Measurements from ENCODE around the gene B4GALNT2.

The B4GALNT2 gene

DNA sequence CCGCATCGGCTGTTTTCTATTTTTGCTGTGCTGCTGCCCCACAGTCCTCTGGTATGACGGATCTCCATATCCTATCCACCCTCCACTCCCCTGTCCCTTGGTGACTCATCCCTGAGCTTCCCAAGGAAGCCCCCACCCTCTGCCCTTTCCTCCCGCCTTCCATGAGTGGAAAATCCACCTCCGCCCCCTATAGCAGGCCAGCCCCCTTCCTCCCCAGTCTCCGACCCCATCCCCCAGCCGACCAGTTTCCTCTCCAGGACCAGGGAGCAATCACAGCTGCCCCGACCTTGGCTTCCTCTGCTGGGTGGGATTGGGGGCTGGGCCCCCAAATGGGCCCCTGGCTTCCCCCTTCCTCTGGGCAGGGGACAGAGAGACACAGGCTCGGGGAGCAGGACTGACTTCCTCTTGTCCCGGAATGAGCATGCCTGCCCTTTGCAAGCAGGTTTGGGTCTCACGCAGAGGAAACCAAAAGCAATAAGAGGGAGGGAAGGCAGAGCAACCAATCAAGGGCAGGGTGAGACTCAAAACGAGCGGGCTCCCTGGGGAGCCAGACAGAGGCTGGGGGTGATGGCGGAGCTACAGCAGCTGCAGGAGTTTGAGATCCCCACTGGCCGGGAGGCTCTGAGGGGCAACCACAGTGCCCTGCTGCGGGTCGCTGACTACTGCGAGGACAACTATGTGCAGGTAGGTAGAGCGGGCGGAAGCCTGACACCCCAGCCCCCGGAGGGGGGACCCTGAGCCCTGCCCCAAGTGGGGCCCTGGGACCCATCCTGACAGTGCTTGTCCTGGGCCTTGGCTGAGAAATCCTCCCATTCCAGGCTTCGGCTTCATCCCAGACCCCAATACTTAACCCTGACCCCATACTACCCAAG lies 77.8 kb downstream of the B4GALNT2 start, which contains the start of the genes ABI3 and GNGT2:
ABI3 (plus strand) TSS at position 550 of the 872 bp plus-strand sequence; CDS start at position 568, 18 bp downstream.
GNGT2 (minus strand) TSS at position 417 of the 872 bp plus-strand sequence. CDS start 3,152 bp downstream, outside the sequence.
- DNase-seq (ENCODE audit: low read depth in 2 of 2): peak in 1 of 2 donors; percentile 41

DNA sequence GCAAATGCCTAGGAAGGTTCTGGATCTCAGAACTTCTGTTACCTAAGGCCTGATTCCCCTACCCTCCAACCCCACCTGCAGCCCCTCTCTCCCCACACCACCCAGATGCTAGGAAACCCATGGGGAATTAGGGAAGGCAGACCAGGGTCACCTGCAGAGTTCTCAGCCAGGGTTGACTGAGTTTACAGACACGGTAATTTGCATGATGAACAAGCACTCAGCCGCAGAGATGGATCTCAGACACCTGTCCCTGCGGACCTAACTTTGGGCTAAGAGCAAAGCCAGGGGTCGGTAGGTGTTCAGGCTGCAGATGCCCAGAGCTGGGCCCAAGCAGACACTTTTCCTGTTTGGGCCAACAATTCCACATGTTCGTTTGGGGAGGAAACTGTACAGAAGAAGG lies 80.8 kb downstream of the B4GALNT2 start:
- no peak for DNase-seq (ENCODE audit: low read depth in 2 of 2)

GRCh38 chr17:49213847-49214246 lies 81.3 kb downstream of the B4GALNT2 start:
- no peak for DNase-seq (ENCODE audit: low read depth in 2 of 2)

GRCh38 chr17:49214676-49215360 lies 82.2 kb downstream of the B4GALNT2 start:
- DNase-seq (ENCODE audit: low read depth in 2 of 2): no peak

DNA sequence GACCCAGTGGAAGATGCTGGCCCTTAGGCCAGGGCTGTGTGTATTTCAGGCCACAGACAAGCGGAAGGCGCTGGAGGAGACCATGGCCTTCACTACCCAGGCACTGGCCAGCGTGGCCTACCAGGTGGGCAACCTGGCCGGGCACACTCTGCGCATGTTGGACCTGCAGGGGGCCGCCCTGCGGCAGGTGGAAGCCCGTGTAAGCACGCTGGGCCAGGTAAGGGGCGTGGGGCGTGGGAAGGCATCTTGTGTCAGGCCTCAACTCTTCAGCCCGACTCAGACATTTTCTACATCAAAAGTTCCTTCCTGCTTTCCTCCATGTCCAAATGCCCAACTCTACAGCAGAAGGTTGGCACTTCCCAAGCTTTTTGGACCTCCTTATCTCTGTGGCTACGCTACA lies 83.9 kb downstream of the B4GALNT2 start:
- no peak for DNase-seq (ENCODE audit: low read depth in 2 of 2)

GRCh38 chr17:49216953-49217650 lies 84.5 kb downstream of the B4GALNT2 start:
- no peak for DNase-seq (ENCODE audit: low read depth in 2 of 2)

DNA sequence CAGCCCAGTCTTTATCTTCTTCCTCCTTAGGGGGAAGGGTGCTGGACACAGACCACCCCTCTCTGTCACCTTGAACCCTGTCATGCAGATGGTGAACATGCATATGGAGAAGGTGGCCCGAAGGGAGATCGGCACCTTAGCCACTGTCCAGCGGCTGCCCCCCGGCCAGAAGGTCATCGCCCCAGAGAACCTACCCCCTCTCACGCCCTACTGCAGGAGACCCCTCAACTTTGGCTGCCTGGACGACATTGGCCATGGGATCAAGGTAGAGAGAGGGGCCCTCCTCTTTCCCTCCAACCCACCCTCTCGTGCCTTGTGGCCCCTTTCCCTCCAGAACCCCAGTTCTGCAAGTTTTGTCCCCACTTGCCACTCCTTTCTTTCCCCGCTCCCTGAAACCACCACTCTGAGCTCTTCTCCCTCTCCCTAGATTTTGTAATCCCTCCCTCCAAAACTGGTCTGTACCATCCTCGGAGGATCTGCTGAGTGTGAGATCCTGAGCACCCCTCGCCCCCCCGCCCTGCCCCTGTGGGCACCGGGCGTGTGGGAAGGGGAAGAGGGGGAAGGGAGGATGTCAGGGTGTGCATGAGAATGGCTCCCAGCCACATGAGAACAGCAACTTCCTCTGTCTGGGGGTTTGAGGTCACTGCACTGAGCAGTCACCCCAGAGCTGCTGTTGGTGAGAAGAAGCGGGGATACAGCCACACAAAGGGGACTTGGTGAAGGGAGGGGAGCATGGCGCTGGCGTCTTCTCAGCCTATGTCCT lies 85.3 kb downstream of the B4GALNT2 start:
- peak; percentile 51 to 61 for DNase-seq (ENCODE audit: low read depth in 2 of 2)

DNA sequence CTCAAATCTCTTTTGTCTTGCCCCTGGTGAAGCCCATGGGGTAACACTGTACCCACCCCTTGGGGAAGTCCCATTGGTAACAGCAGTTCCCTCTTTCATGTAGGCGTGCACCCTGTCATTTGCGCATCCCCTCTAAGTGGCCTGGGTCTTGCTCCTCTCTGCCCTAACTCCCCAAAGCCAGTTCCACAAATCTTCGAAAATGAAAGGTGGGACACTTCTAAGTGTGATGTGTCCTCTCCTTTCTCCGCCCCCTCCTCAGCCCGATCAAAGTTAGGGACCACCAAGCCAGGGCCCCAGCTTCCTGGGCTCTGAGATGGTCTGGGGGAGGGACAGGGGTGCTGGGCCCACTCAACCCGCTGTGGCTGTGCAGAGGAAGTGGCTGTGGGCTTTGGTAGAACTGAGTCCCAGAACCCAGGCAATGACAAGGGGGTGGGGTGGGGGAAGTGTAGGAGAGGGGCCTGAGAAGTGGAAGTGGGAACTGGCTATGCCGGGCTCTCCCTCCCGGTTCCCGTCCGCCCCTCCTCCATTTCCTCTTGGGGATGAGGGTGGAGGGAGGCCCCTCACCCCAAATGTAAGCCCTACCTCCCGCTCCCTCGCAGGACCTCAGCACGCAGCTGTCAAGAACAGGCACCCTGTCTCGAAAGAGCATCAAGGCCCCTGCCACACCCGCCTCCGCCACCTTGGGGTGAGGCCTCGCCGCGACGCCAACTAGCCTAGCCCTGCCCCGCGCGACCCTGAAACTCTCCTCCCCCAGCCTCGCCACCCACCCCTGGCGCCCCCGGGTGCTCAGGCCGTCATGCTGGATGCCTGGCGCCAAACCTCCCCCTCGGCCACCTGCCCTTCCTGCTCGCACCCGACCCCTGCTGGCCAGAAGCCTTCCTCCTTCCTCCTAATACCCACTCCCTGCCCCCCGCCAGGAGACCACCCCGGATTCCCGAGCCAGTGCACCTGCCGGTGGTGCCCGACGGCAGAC lies 86.7 kb downstream of the B4GALNT2 start:
- DNase-seq (ENCODE audit: low read depth in 2 of 2): peak in 1 of 2 donors; percentile 45

- no peak for DNase-seq (ENCODE audit: low read depth in 2 of 2)
Observed at GRCh38 chr17:49219987-49220386, 87.4 kb downstream of the B4GALNT2 start.

- no peak for DNase-seq (ENCODE audit: low read depth in 2 of 2)
Observed at GRCh38 chr17:49223168-49223516, 90.6 kb downstream of the B4GALNT2 start.

DNA sequence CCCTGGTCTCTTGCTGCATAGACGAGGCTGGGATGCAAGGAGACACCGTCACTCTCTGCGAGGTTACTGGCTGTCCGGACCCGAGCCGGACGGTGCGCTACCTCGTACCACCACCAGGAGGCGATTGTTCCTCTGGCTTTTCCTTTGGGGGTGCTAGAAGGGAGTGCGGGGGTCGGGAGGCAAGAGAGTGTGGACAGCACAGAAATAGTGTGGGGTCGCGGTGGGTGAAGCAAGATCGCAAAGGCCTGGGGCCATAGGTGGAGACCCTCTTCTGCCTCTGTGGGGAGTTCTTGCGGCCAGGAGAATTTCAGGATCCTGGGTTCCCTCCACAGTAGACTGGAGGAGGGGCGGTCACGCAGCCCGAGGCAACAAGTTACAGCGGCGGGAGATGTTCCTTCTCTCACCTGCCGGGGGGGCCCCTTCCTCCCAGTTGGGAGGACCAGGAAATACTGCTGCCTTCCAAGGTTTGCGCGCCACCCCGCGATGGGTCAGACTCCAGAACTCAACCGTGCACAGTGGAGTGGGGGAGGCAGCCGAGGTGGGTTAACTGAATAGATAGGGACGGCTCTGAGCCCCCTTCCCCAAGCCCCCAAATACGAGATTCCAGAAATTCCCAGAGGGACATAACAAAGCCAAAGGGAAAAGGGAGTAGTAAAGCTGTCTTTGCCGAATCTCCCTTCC lies 91.1 kb downstream of the B4GALNT2 start:
- DNase-seq (ENCODE audit: low read depth in 2 of 2): no peak

DNA sequence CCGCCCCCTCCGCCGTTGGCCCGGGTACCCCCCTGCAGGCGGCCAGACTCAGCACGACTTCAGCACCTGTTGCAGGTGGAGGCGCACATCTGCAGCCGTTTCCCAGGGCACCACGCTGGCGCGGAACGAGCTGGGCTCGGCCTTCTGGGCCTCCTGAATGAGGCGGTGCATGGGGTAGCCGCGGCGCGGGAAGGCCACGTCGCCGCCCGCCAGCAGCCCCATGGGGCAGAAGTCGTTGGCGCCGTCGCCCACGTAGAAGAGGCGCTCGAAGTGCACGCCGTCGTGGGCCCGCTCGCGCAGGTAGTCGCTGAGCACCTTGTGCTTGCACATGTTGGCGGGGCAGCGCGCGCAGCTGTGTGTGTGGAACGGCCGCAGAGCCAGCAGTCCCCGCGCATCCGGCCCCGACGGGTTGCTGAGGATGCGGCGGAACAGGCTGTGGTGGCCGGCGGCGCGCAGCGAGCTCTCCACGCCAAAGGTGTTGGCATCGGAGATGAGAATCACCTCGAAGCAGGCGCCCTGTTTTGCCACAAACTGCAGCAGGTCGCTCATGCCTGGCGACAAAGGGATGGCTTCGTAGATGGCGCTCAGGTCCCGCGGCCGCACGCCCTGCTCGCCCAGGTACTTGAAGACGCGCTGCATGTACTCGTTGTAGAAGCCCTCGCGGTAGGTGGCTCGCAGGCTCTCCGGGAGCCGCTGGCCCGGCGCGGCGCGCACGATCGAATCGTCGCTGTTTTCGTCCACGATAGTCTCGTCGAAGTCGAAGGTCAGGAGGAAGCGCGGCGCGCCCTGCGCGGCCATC lies 91.8 kb downstream of the B4GALNT2 start:
- DNase-seq (ENCODE audit: low read depth in 2 of 2): no peak

DNA sequence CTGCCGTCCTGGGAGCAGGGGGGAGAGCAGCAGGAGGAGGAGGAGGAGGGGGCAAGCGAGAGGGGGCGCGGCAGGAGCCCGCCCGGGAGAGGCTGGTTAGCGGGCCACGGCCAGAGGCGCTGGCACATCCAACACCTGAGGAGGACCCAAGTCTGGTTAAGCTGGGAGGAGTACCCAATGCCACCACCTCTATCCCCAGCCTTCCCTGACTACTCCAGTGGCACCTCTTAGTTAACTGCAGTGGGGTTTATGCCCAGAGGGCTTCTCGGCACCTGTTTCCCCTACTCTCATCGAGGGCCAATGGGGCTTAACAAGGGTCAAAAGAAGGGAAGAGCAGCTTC lies 92.4 kb downstream of the B4GALNT2 start:
- DNase-seq (ENCODE audit: low read depth in 2 of 2): no peak

DNA sequence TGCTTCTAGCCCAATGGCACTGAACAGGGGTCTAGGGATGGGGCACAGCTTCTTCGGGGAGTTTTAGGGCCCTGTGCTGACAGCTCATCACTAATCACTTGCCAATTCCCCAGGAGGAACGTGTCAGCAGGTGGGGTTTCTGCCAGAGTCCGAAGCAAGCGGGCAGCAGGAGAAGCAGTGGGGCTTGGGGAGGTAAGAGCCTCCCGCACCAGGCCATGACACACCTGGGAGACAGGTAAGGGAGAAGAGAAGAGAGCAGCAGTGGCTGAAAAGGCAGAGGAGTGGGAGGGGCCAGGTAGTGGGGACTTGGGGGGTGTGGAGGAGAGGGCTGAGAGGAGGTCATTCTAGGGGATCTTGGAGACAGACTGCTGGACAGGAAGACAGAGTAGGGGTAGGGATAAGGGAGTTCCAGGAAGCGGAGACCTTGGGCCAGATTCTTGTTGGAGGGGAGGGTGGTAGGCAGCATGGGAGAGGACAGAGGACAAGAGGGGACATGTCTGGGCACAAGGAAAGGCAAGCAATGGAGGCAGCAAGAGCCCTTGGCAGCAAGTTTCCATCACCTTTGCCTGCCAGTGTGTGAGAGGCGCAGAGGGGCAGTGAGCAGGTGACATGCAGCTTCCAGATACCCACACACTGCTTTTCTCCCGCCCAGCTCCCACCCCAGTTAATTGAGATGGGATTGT lies 93.1 kb downstream of the B4GALNT2 start:
- DNase-seq (ENCODE audit: low read depth in 2 of 2): no peak

Measured in activated CD8-positive, alpha-beta memory T cell treated with anti-CD3 and anti-CD28 coated beads for 4 hours (primary cell).